ENCODE results near the gene HOXD11. TPM values are rescaled to one million over a fixed set of nuclear protein-coding genes. Genes with fewer than 3 reads are reported as not detected.

The HOXD11 gene
- total RNA-seq, 1 donor from 2014 or later, result not detected

DNA sequence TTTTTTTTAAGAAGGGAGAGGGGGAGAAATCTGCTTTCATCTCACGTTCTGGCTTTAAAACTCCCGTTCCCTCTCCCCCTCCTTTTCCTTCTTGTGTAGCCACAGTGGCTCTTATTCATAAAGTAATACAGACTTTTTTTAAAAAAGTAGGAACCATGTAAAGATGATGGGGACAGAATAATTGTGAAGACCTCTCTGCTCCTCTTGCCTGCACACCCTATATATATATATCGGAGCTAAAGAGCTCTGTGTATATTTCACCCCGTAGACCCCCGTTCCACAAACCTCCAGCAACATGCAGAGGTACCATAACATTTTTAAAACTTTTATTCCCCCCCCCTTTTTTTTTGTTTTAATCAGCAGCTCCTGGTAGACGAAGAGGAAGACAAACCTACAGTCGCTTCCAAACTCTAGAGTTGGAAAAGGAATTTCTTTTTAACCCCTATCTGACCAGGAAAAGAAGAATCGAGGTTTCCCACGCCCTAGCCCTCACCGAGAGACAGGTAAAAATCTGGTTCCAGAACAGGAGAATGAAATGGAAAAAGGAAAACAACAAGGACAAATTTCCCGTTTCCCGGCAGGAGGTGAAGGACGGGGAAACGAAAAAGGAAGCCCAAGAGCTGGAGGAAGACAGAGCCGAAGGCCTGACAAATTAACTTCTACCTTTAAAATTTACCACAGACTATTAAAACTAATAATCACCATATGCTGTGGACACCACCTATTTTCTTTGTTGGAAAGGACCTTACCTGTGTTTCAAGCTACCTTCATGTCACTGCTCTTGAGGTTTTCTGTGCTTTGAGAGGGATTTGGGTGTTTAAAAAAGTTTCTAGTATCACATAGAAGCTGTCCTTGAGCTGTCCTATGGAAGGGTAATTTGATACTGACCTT lies 24.1 kb downstream of the HOXD11 start:
- Histone ChIP-seq H3K9ac (ENCODE audit: low read depth in 1 of 3, low read length in 3 of 3) (peak overlapping the region; percentile 51 to 76 (median 63)), H3K36me3 (ENCODE audit: control insufficient read depth in 3 of 3, insufficient read depth in 3 of 3, low read length in 3 of 3) (peaks cover 0 to 2% (median 0%) of the 10 kb centered on the region in 3 donors), H3K4me3 (ENCODE audit: low read length in 3 of 3) (peak overlapping the region; percentile 22 to 78 (median 69)), H3K27ac (ENCODE audit: low read depth, low read length) (peak overlapping the region; percentile 78), H3K9me3 (ENCODE audit: control insufficient read depth in 3 of 3, low read length in 3 of 3) (no peaks in the 10 kb centered on the region), H3K27me3 (ENCODE audit: control insufficient read depth in 3 of 3, insufficient read depth in 3 of 3, low read length in 3 of 3) (peaks cover 19 to 57% (median 30%) of the 10 kb centered on the region in 3 donors), H3K4me1 (ENCODE audit: control insufficient read depth in 3 of 3, insufficient read depth in 3 of 3, low read length in 3 of 3) (peaks cover 9 to 30% (median 10%) of the 10 kb centered on the region in 3 donors)

DNA sequence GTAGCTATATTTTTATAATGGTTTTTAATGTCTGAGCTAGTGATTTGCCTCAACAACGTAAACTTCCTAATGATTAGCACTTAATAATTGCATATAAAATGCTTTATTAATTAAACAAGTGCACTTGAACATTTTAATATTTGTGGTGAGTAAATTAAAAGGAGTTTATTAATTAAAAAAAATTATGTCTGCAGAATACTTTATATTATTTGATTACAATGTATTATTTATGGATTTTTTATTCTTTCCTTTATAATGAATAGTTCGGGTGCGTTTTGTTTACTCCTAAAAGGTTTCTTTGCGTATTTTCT lies 24.7 kb downstream of the HOXD11 start:
- peaks cover 19 to 63% (median 31%) of the 10 kb centered on the region in 3 donors for H3K27me3 ChIP-seq (ENCODE audit: control insufficient read depth in 3 of 3, insufficient read depth in 3 of 3, low read length in 3 of 3)
- H3K27ac ChIP-seq (ENCODE audit: low read depth, low read length), result peak overlapping the region; percentile 78
- peaks cover 9 to 31% (median 10%) of the 10 kb centered on the region in 3 donors for H3K4me1 ChIP-seq (ENCODE audit: control insufficient read depth in 3 of 3, insufficient read depth in 3 of 3, low read length in 3 of 3)
- peak overlapping the region in 2 of 3 donors; percentile 60 to 76 for H3K9ac ChIP-seq (ENCODE audit: low read depth in 1 of 3, low read length in 3 of 3)
- no peaks in the 10 kb centered on the region for H3K9me3 ChIP-seq (ENCODE audit: control insufficient read depth in 3 of 3, low read length in 3 of 3)
- H3K36me3 ChIP-seq (ENCODE audit: control insufficient read depth in 3 of 3, insufficient read depth in 3 of 3, low read length in 3 of 3), result peaks cover 0 to 2% (median 0%) of the 10 kb centered on the region in 3 donors
- H3K4me3 ChIP-seq (ENCODE audit: low read length in 3 of 3), result peak overlapping the region in 2 of 3 donors; percentile 69 to 78

DNA sequence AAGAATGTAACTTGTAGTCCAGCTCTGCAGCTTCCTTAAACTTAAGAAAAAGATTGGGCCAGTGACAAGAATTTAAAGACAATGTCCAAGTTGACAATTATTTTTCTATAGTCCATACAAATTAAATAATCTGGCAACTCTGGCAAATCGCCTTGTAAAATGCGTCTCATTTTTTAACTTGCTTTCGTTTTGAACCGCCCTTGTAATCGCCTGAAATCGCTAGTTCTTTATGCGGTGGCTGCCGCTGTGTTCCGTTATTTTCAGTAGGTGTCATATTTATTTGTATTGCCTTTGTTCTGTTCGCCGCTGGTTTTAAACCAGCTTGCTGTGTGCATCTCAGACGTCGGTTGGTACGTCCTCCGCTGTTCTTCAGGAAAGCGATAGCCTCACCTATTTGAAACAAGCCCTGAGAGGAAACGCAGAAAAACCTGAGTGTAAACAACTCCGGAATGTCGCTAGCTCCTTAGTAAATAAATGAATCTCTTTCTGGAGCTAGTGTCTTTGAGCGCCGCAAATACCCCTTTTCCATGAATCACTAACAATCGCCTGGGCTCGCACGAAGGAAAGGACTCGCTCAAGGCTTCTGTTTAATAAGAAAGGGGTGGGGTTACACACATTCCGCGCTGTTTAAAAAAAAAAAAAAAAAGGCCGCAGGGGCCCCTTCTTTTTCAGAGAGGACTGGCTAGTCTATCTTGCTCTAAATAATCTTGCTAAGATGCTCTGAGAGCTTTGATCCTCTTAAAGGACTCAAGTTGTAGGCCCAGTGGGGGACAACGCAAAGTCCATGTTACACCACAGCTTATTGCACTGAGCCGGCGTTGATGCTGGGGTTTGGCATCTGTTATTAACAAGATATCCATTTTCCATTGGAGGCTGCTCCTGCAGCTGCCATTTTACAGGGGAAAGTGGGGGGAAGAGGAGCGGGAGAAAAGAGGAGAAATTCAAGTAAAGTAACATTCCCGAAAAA lies 25.4 kb downstream of the HOXD11 start:
- Histone ChIP-seq H3K9me3 (ENCODE audit: control insufficient read depth in 3 of 3, low read length in 3 of 3) (no peaks in the 10 kb centered on the region), H3K36me3 (ENCODE audit: control insufficient read depth in 3 of 3, insufficient read depth in 3 of 3, low read length in 3 of 3) (peaks cover 0 to 2% (median 0%) of the 10 kb centered on the region in 3 donors), H3K4me1 (ENCODE audit: control insufficient read depth in 3 of 3, insufficient read depth in 3 of 3, low read length in 3 of 3) (peaks cover 9 to 31% (median 10%) of the 10 kb centered on the region in 3 donors), H3K4me3 (ENCODE audit: low read length in 3 of 3) (peak overlapping the region; percentile 22 to 66 (median 49)), H3K27me3 (ENCODE audit: control insufficient read depth in 3 of 3, insufficient read depth in 3 of 3, low read length in 3 of 3) (peaks cover 19 to 69% (median 29%) of the 10 kb centered on the region in 3 donors), H3K27ac (ENCODE audit: low read depth, low read length) (peak overlapping the region; percentile 50), H3K9ac (ENCODE audit: low read depth in 1 of 3, low read length in 3 of 3) (peak overlapping the region; percentile 47 to 76 (median 60))

DNA sequence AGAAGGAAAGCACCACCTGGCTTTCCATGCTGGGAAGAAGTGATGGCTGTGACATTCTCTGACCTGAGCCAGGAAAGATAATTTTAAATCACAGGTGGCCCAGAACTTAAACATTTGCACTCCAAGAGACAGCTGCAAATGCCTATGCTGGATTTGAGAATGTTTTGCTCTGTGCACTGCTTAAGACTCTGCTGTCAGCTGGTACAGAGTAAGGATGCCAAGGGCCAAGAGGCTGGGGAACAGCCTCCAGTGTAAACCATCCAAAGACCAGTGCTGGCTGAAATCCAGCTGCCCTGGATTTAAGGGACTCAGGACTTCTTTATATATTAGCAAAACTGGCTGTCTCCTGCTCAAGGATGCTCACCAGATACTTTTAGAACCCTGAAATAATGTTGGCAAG lies 26.3 kb downstream of the HOXD11 start:
- Histone ChIP-seq H3K9me3 (ENCODE audit: control insufficient read depth in 3 of 3, low read length in 3 of 3) (no peaks in the 10 kb centered on the region), H3K9ac (ENCODE audit: low read depth in 1 of 3, low read length in 3 of 3) (peak overlapping the region in 1 of 3 donors; percentile 3), H3K36me3 (ENCODE audit: control insufficient read depth in 3 of 3, insufficient read depth in 3 of 3, low read length in 3 of 3) (peaks cover 0 to 2% (median 0%) of the 10 kb centered on the region in 3 donors), H3K4me3 (ENCODE audit: low read length in 3 of 3) (no peak overlapping the region), H3K27ac (ENCODE audit: low read depth, low read length) (no peak overlapping the region), H3K27me3 (ENCODE audit: control insufficient read depth in 3 of 3, insufficient read depth in 3 of 3, low read length in 3 of 3) (peaks cover 13 to 65% (median 23%) of the 10 kb centered on the region in 3 donors), H3K4me1 (ENCODE audit: control insufficient read depth in 3 of 3, insufficient read depth in 3 of 3, low read length in 3 of 3) (peaks cover 6 to 26% (median 12%) of the 10 kb centered on the region in 3 donors)

DNA sequence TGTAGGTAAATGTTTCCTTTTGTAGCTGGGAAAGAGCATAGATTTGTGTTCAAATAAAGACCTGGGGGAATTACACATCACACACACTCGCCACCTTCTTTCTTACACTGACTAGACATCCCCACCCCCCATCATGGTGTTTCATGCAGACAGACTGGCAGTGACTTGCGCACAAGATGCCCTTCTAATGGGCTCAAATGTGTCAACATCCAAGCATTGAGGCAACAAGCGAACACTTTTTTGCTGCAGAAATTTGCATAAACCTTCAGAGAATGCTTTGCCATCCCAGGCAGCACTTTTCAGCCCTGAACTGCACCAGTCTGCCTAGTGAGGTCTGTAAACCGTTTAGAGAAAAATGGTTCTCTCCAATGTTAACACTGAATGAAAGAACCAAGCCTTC lies 27.0 kb downstream of the HOXD11 start:
- no peak overlapping the region for H3K9ac ChIP-seq (ENCODE audit: low read depth in 1 of 3, low read length in 3 of 3)
- H3K27ac ChIP-seq (ENCODE audit: low read depth, low read length), result peak overlapping the region; percentile 88
- peaks cover 12 to 65% (median 18%) of the 10 kb centered on the region in 3 donors for H3K27me3 ChIP-seq (ENCODE audit: control insufficient read depth in 3 of 3, insufficient read depth in 3 of 3, low read length in 3 of 3)
- no peaks in the 10 kb centered on the region for H3K9me3 ChIP-seq (ENCODE audit: control insufficient read depth in 3 of 3, low read length in 3 of 3)
- peak overlapping the region in 1 of 3 donors; percentile 23 for H3K4me3 ChIP-seq (ENCODE audit: low read length in 3 of 3)
- peaks cover 0 to 2% (median 0%) of the 10 kb centered on the region in 3 donors for H3K36me3 ChIP-seq (ENCODE audit: control insufficient read depth in 3 of 3, insufficient read depth in 3 of 3, low read length in 3 of 3)
- H3K4me1 ChIP-seq (ENCODE audit: control insufficient read depth in 3 of 3, insufficient read depth in 3 of 3, low read length in 3 of 3), result peaks cover 6 to 21% (median 16%) of the 10 kb centered on the region in 3 donors

DNA sequence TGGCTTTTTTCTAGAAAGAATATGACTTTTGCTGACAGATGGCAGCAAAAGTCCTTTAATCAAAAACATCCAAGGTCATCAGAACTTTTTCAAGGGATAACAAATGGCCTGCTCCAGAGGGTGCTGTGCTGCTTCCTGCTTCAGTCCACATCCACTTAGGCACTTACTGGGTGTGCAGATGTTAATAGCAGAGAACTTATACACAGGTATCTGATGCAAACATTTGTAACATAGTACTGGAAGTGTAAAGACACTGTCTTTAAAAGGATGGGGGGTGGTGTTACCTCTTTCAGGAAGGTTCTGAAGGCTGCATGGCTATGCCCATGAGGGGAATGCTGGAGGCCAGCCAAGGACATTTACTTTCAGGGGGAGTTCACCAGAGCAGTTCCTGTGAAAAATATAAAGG lies 28.0 kb downstream of the HOXD11 start:
- Histone ChIP-seq H3K9ac (ENCODE audit: low read depth in 1 of 3, low read length in 3 of 3) (no peak overlapping the region), H3K27ac (ENCODE audit: low read depth, low read length) (peak overlapping the region; percentile 88), H3K4me1 (ENCODE audit: control insufficient read depth in 3 of 3, insufficient read depth in 3 of 3, low read length in 3 of 3) (peaks cover 8 to 27% (median 21%) of the 10 kb centered on the region in 3 donors), H3K9me3 (ENCODE audit: control insufficient read depth in 3 of 3, low read length in 3 of 3) (no peaks in the 10 kb centered on the region), H3K36me3 (ENCODE audit: control insufficient read depth in 3 of 3, insufficient read depth in 3 of 3, low read length in 3 of 3) (peaks cover 0 to 2% (median 0%) of the 10 kb centered on the region in 3 donors), H3K27me3 (ENCODE audit: control insufficient read depth in 3 of 3, insufficient read depth in 3 of 3, low read length in 3 of 3) (peaks cover 12 to 69% (median 21%) of the 10 kb centered on the region in 3 donors), H3K4me3 (ENCODE audit: low read length in 3 of 3) (no peak overlapping the region)

DNA sequence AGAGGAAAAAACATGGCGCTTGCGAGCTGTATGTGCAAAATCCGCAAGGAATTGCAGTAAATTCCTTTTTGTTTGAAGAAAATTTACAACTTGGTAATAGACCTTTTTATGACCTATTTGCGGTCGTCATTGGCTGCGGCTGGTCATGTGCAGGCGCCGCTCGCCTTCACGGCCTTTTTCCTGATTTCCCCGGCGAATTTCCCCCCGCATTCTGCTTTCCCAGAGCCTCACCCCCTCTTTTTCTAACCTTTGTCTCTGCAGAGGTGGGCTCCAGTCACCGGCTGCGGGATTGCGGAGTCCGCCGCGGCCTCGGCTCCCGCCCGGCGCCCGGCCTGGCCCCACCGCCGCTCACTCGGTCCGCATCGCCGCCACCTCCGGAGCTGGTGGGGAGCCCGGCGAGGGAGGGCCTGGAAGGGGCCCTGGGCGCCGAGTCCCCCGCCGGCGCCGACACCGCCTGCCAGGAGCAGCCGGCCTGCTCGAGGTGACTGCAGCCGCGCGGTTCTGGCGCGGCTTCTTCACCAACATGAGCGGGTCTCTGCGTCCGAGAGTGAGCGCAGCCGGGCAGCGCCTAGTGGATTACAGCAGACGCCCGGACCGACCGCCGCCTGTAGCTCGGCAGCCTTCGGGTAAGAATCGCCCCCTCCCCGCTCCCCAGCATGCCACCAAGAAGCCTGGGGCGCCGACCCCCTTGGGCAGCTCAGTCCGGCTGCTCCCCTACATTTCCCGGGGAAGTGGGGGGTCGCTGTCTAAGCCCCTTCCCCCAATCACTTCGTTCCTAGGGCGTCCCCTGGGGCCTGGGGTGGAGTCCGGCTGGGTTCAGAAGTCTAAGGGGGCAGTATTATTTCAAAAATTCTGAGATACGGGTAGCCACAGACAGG lies 29.5 kb downstream of the HOXD11 start:
- Histone ChIP-seq H3K36me3 (ENCODE audit: control insufficient read depth in 3 of 3, insufficient read depth in 3 of 3, low read length in 3 of 3) (peaks cover 0 to 2% (median 0%) of the 10 kb centered on the region in 3 donors), H3K9ac (ENCODE audit: low read depth in 1 of 3, low read length in 3 of 3) (peak overlapping the region; percentile 79 to 85 (median 84)), H3K27me3 (ENCODE audit: control insufficient read depth in 3 of 3, insufficient read depth in 3 of 3, low read length in 3 of 3) (peaks cover 16 to 80% (median 17%) of the 10 kb centered on the region in 3 donors), H3K27ac (ENCODE audit: low read depth, low read length) (peak overlapping the region; percentile 88), H3K4me1 (ENCODE audit: control insufficient read depth in 3 of 3, insufficient read depth in 3 of 3, low read length in 3 of 3) (peaks cover 17 to 34% (median 28%) of the 10 kb centered on the region in 3 donors), H3K9me3 (ENCODE audit: control insufficient read depth in 3 of 3, low read length in 3 of 3) (no peaks in the 10 kb centered on the region), H3K4me3 (ENCODE audit: low read length in 3 of 3) (peak overlapping the region; percentile 68 to 87 (median 77))

DNA sequence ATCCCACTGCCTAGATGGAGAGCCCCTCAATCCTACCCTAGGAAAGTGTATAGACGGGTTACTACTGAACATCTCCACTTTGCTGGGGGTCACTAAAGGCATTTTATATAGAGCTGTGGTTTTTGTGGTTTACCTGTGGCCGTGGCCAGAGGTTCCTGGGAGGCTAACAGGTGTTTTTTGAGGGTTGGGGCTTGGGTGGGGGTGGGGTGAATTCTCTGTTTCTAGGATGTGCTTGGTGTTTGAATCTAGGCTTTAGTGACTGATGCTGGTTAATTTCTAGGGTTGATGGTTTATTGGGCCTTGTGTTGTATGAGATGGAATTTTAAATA lies 30.1 kb downstream of the HOXD11 start:
- peak overlapping the region; percentile 88 for H3K27ac ChIP-seq (ENCODE audit: low read depth, low read length)
- H3K4me3 ChIP-seq (ENCODE audit: low read length in 3 of 3), result peak overlapping the region; percentile 68 to 87 (median 77)
- peaks cover 0 to under 1% (median 0%) of the 10 kb centered on the region in 3 donors for H3K36me3 ChIP-seq (ENCODE audit: control insufficient read depth in 3 of 3, insufficient read depth in 3 of 3, low read length in 3 of 3)
- H3K9me3 ChIP-seq (ENCODE audit: control insufficient read depth in 3 of 3, low read length in 3 of 3), result no peaks in the 10 kb centered on the region
- peaks cover 15 to 75% (median 16%) of the 10 kb centered on the region in 3 donors for H3K27me3 ChIP-seq (ENCODE audit: control insufficient read depth in 3 of 3, insufficient read depth in 3 of 3, low read length in 3 of 3)
- peak overlapping the region; percentile 79 to 85 (median 84) for H3K9ac ChIP-seq (ENCODE audit: low read depth in 1 of 3, low read length in 3 of 3)
- H3K4me1 ChIP-seq (ENCODE audit: control insufficient read depth in 3 of 3, insufficient read depth in 3 of 3, low read length in 3 of 3), result peaks cover 17 to 34% (median 28%) of the 10 kb centered on the region in 3 donors

DNA sequence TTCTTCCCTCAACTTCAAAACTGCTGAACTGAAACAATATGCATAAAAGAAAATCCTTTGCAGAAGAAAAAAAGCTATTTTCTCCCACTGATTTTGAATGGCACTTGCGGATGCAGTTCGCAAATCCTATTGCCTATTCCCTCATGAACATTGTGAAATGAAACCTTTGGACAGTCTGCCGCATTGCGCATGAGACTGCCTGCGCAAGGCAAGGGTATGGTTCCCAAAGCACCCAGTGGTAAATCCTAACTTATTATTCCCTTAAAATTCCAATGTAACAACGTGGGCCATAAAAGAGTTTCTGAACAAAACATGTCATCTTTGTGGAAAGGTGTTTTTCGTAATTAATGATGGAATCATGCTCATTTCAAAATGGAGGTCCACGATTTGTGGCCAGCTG lies 30.8 kb downstream of the HOXD11 start:
- Histone ChIP-seq H3K27ac (ENCODE audit: low read depth, low read length) (peak overlapping the region; percentile 76), H3K27me3 (ENCODE audit: control insufficient read depth in 3 of 3, insufficient read depth in 3 of 3, low read length in 3 of 3) (peaks cover 12 to 73% (median 16%) of the 10 kb centered on the region in 3 donors), H3K4me1 (ENCODE audit: control insufficient read depth in 3 of 3, insufficient read depth in 3 of 3, low read length in 3 of 3) (peaks cover 19 to 34% (median 28%) of the 10 kb centered on the region in 3 donors), H3K9me3 (ENCODE audit: control insufficient read depth in 3 of 3, low read length in 3 of 3) (no peaks in the 10 kb centered on the region), H3K4me3 (ENCODE audit: low read length in 3 of 3) (peak overlapping the region in 2 of 3 donors; percentile 10 to 87), H3K36me3 (ENCODE audit: control insufficient read depth in 3 of 3, insufficient read depth in 3 of 3, low read length in 3 of 3) (no peaks in the 10 kb centered on the region), H3K9ac (ENCODE audit: low read depth in 1 of 3, low read length in 3 of 3) (peak overlapping the region in 2 of 3 donors; percentile 5 to 48)

Data from skeletal muscle tissue (tissue), 4 donors.